GM18951 (cell line): ENCODE data around the gene TRPC4.
"Not testable (repeated sequence)": the region's sequence is repeated elsewhere in the genome, so short reads cannot be mapped to it uniquely, and the experiment has no call there.

Experiments used
- POLR2A ChIP-seq: IDR thresholded peaks from 4 replicates; pipeline ENCODE4 v1.6.1; 2011; ENCODE audit warnings: mild to moderate bottlenecking; ENCODE audit not compliant: insufficient read length, insufficient read depth; ENCODE audit errors: extremely low read depth
- in situ Hi-C: fragments of 300-500 bp; cut with MboI; formaldehyde crosslinking; loops from one replicate; pipeline ENCODE4 v1.12.0; 2022; ENCODE audit warnings: low sequenced_read_pairs, mixed read lengths, inconsistent platforms; ENCODE audit not compliant: unreplicated experiment

The TRPC4 gene

DNA sequence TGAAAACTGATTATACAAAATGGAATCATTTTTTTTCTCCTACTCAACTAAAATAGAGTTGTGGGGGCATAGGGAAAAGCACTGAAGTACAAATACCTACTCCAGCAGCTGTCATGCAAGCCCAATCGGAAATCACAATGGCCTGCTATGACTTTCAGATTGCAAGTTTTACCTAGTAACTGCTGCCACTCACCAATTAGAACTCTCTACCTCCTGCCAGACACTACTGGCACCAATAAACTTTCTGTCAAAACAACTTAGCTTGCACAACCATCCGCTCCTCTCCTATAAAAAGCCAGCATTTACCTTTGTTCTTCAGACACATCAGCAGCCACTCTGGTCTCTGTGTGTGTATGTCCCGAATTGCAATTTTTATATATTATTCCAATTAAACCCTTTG lies 9.3 kb upstream of the TRPC4 start:
- no peak for TF ChIP-seq POLR2A
- in situ Hi-C loops, result no loop called here

DNA sequence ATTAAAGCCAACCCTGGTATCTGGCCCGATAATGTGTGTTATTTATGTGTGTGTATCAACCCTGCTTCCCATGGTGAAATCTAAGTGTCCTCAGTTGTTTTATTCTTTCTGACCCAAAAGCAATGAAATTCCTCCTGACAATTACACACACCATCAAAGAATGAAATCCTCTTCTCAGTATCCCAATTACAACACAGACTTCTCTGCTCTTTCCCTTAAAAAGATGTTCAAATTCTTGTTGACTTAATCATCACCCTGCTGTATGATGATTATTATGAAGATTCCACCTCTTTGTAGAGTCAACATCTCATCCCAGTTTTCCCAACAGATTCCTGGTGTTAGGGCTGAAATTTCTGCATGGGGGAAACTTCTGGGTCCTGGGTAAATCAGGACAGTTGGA lies 8.9 kb upstream of the TRPC4 start:
- TF ChIP-seq POLR2A, result no peak
- in situ Hi-C loops, result no loop called here

DNA sequence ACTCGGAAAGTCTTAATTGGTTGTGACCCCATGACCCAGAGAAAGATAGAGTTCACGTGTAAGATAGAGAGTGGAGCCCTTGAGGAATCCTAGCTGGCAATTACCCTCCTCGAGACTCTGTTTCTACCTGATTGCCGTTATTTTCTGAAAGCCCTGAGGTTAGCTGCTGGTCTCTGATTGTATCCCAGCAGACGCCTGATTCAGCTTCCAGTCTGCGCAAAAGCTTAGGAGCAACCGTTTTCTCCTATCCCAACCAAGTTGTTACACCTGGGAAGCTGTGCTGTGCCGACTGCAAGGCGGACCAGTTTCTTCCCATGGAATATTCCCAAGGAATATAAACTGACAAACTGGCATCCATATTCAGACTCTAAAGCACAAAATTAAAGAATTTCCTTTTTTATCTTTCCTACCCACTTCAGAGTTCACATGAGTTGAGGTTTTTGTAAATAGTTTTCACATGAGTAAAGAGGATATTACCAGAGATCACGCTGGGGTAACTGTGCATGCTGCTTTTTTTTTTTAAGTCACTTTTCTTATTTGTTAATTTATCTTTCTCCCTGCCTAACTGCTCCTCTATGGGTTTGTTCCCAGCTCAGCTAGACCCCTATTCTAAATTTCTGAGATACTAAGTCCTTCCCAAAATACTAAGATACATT lies 1.5 kb upstream of the TRPC4 start:
- in situ Hi-C loops, result no loop called here
- TF ChIP-seq POLR2A, result no peak

DNA sequence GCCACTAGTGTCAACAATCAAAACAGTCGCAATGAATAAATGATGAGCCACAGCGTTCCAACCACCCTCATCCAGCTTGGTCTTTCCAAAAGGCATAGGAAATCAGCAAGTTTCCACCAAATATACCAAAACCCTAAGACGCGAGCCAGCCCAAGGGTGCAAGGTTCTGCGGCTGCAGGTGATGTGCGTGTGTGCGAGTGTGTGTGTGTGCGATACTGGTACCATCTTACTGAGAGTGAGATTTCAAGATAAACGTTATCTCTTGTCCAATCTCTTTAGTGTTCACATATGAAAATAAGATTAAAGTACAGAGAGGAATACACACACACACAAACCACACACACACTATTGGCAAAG lies 895 bp upstream of the TRPC4 start:
- in situ Hi-C loops, result no loop called here
- TF ChIP-seq POLR2A, result no peak

DNA sequence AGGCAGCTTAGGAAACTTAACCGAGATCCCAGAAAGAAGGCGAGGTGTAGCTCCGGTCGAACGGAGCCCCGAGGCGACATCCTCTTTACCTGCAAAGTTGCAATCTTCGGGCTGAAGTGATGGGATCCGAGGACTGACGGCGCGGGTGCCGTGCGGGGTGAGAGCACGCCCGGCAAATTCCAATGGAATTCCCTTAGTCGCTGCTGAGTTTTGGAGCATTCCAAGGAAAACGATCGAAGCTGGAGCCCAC lies 141 bp downstream of the TRPC4 start:
- in situ Hi-C loops, result no loop called here
- no peak for TF ChIP-seq POLR2A

DNA sequence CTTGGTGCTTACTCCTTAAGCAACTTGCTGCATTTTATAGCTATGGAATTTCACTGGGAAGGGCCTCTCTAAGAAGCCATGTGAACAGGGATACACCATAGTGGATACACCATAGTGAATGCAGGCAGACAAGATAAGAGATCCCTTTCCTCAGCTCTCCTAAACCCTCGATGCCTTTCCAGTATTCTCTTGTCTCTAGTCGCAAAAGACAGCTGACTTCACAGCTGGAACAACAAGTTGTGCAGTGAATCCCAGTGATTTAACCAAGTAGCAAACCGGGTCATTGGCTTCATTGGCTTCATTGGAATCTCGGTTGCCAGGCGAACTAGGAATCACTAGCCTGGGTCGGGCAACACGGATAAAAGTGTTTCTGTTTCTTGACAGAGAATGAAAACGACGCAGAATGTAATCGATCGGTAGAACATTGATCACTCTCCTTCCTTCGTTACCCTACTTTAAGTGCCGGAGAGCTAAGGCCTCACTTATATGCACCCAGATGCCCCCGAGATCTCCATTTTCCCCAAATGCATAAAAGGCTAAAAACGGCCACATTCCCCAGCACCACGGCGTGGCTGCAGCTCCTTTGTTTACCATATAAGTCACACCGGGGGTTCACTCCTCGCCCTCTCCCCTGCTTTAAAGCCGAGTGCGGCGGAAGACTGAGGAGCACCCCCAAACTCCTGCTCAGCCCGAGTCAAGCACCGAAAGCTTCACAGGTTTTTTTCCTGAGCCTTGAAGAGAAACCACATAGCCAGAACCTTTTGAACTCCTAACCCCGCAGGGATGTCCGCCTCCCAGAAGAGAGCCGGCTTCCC lies 674 bp downstream of the TRPC4 start:
- no peak for TF ChIP-seq POLR2A
- in situ Hi-C loops, result no loop called here

DNA sequence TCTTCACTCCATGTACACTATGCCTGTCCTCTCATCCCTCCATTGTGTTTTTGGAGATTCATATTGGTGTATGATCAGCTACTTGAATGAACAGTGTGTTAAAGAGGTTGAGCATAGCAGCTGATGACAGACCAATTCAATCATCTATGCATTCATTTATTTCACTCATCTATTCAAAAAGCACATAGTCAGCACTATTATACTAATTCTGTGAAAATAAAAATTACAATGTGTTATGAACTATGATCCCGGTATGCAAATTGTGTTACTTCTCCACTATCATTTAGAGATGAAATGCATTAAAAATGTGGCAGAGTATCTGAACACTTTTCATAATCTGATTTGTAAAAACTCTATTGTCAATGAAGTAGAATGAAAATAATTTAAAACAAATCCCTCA lies 5.9 kb downstream of the TRPC4 start:
- in situ Hi-C loops, result no loop called here
- TF ChIP-seq POLR2A, result no peak

DNA sequence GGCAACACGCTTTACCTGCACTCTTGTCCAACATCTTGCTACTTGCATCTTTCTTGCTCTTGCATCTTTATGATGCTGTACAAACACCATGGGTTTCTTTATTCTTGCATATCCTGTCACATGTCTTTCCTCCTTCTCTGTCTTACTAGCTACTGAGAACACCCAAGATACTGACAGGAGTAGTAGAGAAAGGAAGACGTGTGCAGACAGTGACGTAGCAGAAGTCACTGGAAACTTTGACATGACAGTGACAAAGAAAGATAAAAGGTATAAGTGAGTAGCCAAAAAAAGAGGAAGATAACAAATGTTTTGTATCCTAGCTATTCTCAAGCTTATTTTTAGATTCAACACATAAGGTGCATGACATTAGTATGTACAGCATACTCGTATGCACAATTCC lies 34.2 kb downstream of the TRPC4 start:
- no peak for TF ChIP-seq POLR2A
- in situ Hi-C loops, result no loop called here

DNA sequence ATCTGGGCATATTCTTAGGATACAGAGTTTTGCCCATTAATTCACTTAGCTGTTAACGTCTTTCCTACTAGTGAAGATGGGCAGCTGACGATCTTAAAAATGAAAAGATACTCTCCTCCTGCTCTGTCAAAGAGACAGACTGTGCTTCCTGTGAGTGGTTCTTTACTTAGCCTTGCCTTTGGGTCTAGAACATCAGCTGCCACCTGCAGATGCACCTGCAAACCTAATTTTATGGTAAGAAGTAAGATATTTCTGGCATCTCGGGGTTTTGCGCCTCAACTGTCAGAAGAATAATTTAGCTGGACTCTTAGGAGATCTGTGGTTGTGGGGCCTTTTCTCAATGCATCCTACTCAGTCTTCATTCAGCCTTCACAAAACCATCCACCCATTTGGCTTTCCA lies 36.2 kb downstream of the TRPC4 start:
- TF ChIP-seq POLR2A, result no peak
- in situ Hi-C loops, result no loop called here

DNA sequence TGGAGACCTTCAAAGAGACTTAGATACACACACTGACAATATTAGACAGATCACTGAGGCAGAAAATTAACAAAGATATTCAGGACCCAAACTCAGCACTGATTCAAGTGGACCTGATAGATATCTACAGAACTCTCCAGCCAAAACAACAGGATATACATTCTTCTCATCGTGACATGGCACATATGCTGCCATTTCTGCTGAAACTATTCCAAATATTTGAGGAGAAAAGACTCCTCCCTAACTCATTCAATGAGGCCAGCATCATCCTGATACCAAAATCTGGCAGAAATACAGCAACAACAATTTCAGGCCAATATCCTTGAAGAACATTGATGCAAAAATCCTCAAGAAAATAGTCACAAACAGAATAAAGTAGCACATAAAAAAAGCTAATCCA lies 53.3 kb downstream of the TRPC4 start:
- in situ Hi-C loops, result no loop called here
- TF ChIP-seq POLR2A, result no peak

DNA sequence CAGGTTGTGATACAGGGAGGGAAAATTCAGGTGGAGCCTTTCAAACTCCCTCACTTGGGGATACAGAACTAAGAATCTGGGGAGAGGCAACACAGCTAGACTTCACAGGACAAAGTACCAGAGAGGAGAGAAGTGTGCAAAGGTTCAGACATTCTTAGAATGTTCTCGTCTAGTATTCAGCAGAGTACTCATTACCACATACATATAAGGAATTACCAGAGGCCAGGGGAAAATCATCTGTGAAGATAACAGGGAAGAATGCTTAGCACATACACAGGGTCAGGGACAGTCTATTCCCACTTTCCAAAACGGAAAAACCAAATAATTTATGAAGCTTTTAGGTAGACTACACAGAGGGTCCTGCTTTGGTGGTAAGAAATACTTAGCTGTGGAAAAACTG lies 58.1 kb downstream of the TRPC4 start:
- in situ Hi-C loops, result no loop called here
- TF ChIP-seq POLR2A, result no peak

DNA sequence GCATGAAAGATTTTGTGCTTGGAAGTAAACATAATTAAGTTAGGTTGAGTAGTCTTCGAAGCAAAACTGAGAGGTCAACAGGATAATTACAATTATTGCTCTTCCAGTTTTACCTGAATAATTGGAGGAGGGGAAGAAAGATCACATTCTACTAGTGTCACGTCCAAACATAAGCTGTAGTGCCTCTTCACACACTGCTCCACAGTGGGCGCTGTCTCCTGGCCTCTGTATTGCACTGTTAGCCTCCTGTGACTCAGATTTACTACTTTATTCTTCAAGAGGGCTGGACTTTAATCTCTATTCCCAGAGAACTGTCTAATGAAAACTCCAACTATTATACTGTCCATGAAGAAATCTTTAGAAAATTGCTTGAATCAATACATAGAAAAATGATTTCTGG lies 62.9 kb downstream of the TRPC4 start:
- in situ Hi-C loops, result no loop called here
- no peak for TF ChIP-seq POLR2A

DNA sequence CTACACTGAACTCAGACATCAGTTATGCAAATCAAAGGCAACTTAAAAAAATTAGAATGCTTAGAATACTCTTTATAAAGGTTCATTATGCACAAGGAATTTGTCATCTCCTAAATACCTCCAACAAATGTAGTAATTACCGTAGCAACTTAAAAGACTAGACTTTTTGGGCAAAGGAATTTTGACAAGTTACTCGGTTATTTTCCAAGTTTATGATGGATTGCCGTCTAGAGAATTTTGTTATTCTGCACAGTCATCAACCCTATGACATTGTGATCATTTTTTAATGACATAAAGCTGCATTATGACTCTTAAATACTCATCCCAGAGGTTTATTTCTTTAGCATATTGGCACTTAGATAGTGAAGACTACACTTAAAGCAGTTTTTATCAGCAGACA lies 71.9 kb downstream of the TRPC4 start:
- in situ Hi-C loops, result no loop called here
- TF ChIP-seq POLR2A, result no peak

DNA sequence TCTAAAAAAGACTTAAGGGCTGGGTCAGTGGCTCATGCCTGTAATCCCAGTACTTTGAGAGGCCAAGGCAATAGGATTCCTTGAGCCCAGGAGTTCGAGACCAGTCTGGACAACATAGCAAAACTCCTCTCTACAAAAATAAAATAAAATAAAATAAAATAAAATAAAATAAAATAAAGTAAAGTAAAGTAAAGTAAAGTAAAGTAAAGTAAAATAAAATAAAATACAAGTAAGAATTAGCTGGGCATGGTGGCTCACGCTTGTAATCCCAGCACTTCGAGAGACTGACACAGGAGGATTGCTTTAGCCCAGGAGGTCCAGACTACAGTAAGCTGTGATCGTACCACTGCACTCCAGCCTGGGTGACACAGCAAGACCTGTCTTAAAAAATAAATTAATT lies 72.8 kb downstream of the TRPC4 start:
- in situ Hi-C loops, result not testable (repeated sequence)

DNA sequence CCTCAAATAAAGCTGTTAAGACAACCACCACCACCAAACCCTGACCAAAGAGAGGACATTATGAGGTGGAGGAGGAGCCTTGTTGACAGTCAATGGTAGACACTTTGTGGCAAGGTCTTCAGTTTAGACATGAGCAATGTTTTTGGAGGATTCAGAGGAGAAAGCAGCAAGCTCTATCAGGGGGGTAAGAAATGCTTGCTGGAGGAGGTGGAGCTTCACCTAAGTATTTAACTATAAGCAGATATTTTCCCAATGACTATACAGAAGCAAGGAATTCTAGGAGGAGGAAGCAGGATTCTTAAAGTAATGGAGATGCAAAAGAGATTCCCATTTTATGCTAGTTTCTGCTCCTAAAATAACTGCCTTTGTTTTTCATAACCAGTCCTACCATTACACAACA lies 74.2 kb downstream of the TRPC4 start:
- in situ Hi-C loops, result no loop called here
- no peak for TF ChIP-seq POLR2A
